Effector memory CD8-positive, alpha-beta T cell (primary cell): ENCODE results near the gene TRIM56.
"Not testable (repeated sequence)": the region's sequence is repeated elsewhere in the genome, so short reads cannot be mapped to it uniquely, and the experiment has no call there.

Experiments
- ATAC-seq: fragments of 150-1000 bp; cut with Tn5 transposase; replicated peaks from 2 replicates; pipeline ENCODE4 v1.10.0; 2021; ENCODE audit warnings: mild to moderate bottlenecking, moderate library complexity
- DNase-seq, 3 experiments: peaks; one replicate each; pipeline ENCODE4 v3.0.0; 2021
- H3K27ac Mint-ChIP-seq, 2 donors: one replicate each; pipeline ENCODE4 v1.8.0; 2022; ENCODE audit warnings: mild to moderate bottlenecking in 2 of 2, mixed read lengths in 2 of 2, moderate library complexity in 2 of 2
- H3K27me3 Mint-ChIP-seq, 2 donors: one replicate each; pipeline ENCODE4 v1.8.0; 2022; ENCODE audit warnings: mixed read lengths in 2 of 2
- H3K36me3 Mint-ChIP-seq: one replicate; pipeline ENCODE4 v1.8.0; 2022; ENCODE audit warnings: mild to moderate bottlenecking, moderate library complexity, mixed read lengths; ENCODE audit not compliant: insufficient read depth
- H3K4me1 Mint-ChIP-seq, 2 donors: one replicate each; pipeline ENCODE4 v1.8.0; 2022; ENCODE audit warnings: low read depth in 2 of 2, mixed read lengths in 2 of 2
- H3K4me3 Mint-ChIP-seq, 2 donors: one replicate each; pipeline ENCODE4 v1.8.0; 2022; ENCODE audit warnings: mild to moderate bottlenecking in 2 of 2, mixed read lengths in 2 of 2, moderate library complexity in 2 of 2
- H3K9me3 Mint-ChIP-seq, 2 donors: one replicate each; pipeline ENCODE4 v1.8.0; 2022; ENCODE audit warnings: mixed read lengths in 2 of 2

Gene TRIM56

DNA sequence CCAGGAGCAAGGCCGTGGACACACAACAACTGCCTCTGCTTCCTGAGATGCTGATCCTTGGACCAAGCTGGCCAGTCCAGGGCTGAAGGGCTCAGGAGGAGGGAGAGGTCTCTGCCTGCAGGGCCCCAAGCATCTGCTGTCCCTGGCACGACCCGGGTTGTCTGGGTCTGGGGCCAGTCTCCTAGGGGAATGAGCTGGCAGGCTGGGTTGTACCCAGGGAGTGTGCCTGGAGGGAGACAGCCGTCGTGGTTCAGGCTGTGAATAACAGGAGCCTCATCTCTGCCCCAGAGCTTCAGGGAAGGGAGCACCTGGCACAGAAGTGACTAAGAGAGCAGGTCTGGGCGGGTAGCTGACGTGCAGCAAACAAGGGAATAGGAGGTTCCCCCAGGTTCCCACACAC, 23.7 kb downstream of the TRIM56 start:
- Mint-ChIP-seq H3K4me1 (no peaks in the 10 kb centered on the region), H3K27me3 (peaks cover 6 to 47% of the 10 kb centered on the region in 2 donors), H3K36me3 (peaks cover 6% of the 10 kb centered on the region), H3K9me3 (no peaks in the 10 kb centered on the region), H3K27ac (no peak overlapping the region), H3K4me3 (no peak overlapping the region)
- ATAC-seq (no peak), DNase-seq (no peak)

DNA sequence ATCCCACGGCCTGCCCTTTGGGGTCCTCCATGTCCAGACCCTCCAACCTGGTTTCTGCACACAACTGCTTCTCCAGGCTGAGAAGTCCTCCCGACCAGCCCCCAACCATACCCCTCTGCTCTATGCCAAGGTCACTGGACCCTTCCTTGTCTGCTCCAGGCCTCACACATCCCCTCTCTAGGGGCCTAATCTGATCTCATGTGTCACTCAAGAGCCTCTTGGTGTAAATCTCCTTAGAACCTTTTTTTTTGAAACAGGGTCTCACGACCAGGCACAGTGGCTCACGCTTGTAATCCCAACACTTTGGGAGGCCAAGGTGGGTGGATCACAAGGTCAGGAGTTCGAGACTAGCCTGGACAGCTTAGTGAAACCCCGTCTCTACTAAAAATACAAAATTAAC, 24.1 kb downstream of the TRIM56 start:
- H3K27me3 Mint-ChIP-seq, result peaks cover 6 to 47% of the 10 kb centered on the region in 2 donors
- no peak overlapping the region for H3K4me3 Mint-ChIP-seq
- peaks cover 5% of the 10 kb centered on the region for H3K36me3 Mint-ChIP-seq
- no peaks in the 10 kb centered on the region for H3K9me3 Mint-ChIP-seq
- no peaks in the 10 kb centered on the region for H3K4me1 Mint-ChIP-seq
- DNase-seq (no peak), ATAC-seq (no peak)
- H3K27ac Mint-ChIP-seq, result no peak overlapping the region

DNA sequence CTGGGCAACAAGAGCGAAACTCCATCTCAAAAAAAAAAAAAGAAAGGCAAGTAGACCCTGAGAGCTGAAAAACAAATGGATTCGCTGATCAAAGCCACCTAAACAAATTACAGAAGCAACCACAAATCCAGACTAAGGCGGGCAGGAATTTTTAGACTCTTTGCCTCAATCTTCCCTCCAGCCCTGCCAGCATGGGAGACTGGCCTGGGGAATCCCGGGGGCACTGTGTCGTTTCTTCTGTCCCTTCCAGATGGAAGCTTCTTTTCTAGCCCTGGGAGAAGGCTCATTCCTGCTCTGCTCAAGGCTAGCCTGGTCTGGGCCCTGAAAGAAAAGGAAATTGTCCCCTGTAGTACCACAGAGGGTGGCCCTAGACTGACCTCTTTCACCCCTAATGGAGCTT, 26.0 kb downstream of the TRIM56 start:
- ATAC-seq (no peak), DNase-seq (no peak)
- H3K36me3 Mint-ChIP-seq, result no peaks in the 10 kb centered on the region
- no peaks in the 10 kb centered on the region for H3K9me3 Mint-ChIP-seq
- no peak overlapping the region for H3K27ac Mint-ChIP-seq
- peaks cover 9 to 40% of the 10 kb centered on the region in 2 donors for H3K27me3 Mint-ChIP-seq
- no peak overlapping the region for H3K4me3 Mint-ChIP-seq
- no peaks in the 10 kb centered on the region for H3K4me1 Mint-ChIP-seq

DNA sequence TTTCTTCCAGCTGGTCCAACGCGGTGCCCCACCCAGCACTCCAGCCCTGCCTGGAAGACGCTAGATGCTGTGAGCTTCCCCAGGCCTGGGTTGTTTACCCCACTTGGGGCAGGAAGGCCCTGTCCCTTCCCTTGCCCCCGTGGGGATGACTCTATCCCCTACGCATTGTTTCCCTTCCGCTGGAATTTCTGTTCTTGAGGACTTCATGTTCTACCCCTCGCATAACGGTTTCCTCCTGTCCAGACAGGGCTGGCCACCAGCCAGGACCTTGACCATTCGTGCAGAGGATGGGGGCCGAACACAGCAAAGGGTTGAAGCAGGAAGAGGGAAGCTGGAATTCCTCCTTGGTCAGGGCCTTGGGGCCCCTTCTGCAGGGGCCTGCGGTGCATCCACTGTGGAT, 27.0 kb downstream of the TRIM56 start:
- H3K27me3 Mint-ChIP-seq, result peaks cover 12 to 42% of the 10 kb centered on the region in 2 donors

DNA sequence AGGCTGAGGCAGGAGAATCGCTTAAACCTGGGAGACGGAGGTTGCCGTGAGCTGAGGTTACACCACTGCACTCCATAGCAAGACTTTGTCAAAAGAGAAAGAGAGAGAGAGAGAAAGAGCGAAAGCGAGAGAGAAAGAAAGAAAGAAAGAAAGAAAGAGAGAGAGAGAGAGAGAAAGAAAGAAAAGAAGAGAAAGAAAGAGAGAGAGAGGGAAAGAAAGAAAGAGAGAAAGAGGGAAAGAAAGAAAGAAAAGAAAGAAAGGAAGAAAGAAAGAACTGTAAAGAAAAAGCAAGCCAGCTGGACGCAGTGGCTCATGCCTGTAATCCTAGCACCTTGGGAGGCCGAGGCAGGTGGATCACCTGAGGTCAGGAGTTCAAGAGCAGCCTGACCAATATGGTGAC, 27.9 kb downstream of the TRIM56 start:
- H3K36me3 Mint-ChIP-seq, H3K9me3 Mint-ChIP-seq, ATAC-seq, H3K4me3 Mint-ChIP-seq, DNase-seq, H3K4me1 Mint-ChIP-seq: not testable (repeated sequence)
- Mint-ChIP-seq H3K27ac (peak overlapping the region in 1 of 2 donors; percentile 26), H3K27me3 (peaks cover 15 to 42% of the 10 kb centered on the region in 2 donors)

More for the DNA sequence above, 27.0 kb downstream of the TRIM56 start:
- Mint-ChIP-seq H3K4me1 (no peaks in the 10 kb centered on the region), H3K36me3 (no peaks in the 10 kb centered on the region), H3K27ac (no peak overlapping the region), H3K4me3 (no peak overlapping the region), H3K9me3 (no peaks in the 10 kb centered on the region)
- DNase-seq (no peak), ATAC-seq (no peak)

DNA sequence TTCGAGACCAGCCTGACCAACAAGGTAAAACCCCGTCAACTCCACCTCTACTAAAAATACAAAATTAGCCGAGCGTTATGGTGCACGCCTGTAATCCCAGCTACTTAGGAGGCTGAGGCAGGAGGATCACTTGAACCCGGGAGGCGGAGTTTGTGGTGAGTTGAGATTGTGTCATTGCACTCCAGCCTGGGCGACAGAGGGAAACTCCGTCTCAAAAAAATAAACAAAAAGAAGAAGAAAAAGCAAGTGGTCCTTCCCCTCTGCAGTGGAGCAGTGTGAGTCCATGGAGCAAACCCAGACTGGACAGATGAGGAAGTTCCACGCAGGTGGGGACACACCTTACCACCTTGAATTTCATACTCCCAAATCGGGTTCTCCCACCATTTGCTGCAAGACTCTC, 28.6 kb downstream of the TRIM56 start:
- H3K27me3 Mint-ChIP-seq, result peaks cover 21 to 42% of the 10 kb centered on the region in 2 donors

DNA sequence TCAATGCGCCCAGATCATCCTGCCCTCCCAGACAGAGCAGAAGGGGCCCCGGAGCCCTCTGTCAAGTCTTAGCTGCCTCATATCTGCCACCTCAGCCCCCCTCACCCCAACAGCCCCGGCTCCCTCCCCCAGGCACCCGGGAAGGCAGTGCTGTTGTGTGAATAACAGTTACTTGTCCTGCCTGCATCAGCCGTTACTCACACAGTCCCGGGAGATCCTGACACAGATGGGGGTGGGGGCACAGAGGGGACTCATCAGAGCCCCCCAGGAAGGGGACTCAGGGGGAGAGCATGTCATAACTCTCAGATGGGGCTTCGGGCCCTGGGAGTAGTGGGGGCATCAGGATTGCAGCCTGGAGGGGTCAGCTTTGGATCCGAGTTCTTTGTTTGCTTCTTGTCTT, 29.2 kb downstream of the TRIM56 start:
- H3K27me3 Mint-ChIP-seq, result peaks cover 23 to 42% of the 10 kb centered on the region in 2 donors
- H3K27ac Mint-ChIP-seq, result no peak overlapping the region
- no peak overlapping the region for H3K4me3 Mint-ChIP-seq
- H3K4me1 Mint-ChIP-seq, result no peaks in the 10 kb centered on the region
- ATAC-seq (no peak), DNase-seq (no peak)
- H3K36me3 Mint-ChIP-seq, result no peaks in the 10 kb centered on the region
- no peaks in the 10 kb centered on the region for H3K9me3 Mint-ChIP-seq

More for the DNA sequence above, 28.6 kb downstream of the TRIM56 start:
- Mint-ChIP-seq H3K9me3 (no peaks in the 10 kb centered on the region), H3K27ac (no peak overlapping the region), H3K4me1 (no peaks in the 10 kb centered on the region), H3K36me3 (no peaks in the 10 kb centered on the region), H3K4me3 (no peak overlapping the region)
- DNase-seq (no peak), ATAC-seq (no peak)

DNA sequence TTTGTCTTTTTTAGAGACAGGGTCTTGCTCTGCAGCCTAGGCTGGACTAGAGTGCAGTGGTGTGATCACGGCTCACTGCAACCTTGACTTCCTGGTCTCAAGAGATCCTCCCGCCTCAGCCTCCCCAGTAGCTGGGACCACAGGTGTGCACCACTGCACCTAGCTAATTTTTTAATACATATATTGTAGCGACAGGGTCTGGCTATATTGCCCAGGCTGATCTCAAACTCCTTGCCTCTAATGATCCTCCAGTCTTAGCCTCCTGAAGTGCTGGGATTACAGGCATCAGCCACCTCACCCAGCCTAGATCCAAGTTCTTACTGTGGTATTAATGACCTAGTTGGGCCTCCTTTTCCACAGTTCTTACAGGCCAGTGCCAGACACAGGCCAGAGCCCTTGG, 29.9 kb downstream of the TRIM56 start:
- no peak overlapping the region for H3K27ac Mint-ChIP-seq
- no peaks in the 10 kb centered on the region for H3K36me3 Mint-ChIP-seq
- H3K9me3 Mint-ChIP-seq, result no peaks in the 10 kb centered on the region
- peaks cover 25 to 45% of the 10 kb centered on the region in 2 donors for H3K27me3 Mint-ChIP-seq
- DNase-seq (no peak), ATAC-seq (no peak)
- no peak overlapping the region for H3K4me3 Mint-ChIP-seq
- H3K4me1 Mint-ChIP-seq, result no peaks in the 10 kb centered on the region

DNA sequence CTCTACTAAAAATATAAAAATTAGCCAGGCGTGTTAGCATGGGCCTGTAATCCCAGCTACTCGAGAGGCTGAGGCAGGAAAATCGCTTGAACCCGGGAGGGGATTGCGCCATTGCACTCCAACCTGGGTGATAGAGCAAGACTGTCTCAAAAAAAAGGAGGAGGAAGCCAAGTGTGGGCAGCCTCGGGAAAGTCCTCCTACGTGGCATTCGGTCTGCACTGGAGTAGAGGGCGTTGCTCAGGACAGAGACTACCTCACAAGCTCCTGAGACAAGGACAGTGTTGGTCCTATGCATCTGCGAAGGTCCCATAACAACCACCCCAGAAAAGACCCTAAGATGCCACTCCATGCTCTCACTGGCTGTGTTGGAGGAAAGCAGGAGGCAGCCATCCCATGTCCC, 31.6 kb downstream of the TRIM56 start:
- Mint-ChIP-seq H3K4me1 (peaks cover 1 to 2% of the 10 kb centered on the region in 2 donors), H3K27ac (no peak overlapping the region), H3K36me3 (no peaks in the 10 kb centered on the region), H3K27me3 (peaks cover 36 to 61% of the 10 kb centered on the region in 2 donors), H3K9me3 (no peaks in the 10 kb centered on the region), H3K4me3 (no peak overlapping the region)
- ATAC-seq (no peak), DNase-seq (no peak)

DNA sequence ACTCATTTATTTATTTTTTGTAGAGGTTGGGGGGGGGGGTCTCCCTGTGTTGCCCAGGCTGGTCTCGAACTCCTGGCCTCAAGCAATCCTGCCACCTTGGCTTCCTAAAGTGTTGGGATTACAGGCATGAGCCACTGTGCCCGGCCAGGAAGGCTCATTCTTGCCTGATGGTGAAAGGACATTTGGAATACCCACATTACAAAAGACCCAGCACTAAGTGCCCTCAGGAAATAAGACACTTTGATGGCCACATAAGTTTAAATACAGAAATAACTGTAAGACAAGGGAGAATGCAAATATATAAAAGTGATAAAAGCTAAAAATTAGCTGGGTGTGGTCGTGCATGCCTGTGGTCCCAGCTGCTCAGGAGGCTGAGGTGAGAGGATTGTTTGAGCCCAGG, 33.6 kb downstream of the TRIM56 start:
- peaks cover 4 to 5% of the 10 kb centered on the region in 2 donors for H3K4me1 Mint-ChIP-seq
- DNase-seq (no peak), ATAC-seq (no peak)
- H3K36me3 Mint-ChIP-seq, result no peaks in the 10 kb centered on the region
- H3K4me3 Mint-ChIP-seq, result no peak overlapping the region
- no peaks in the 10 kb centered on the region for H3K9me3 Mint-ChIP-seq
- H3K27ac Mint-ChIP-seq, result no peak overlapping the region
- H3K27me3 Mint-ChIP-seq, result peaks cover 54 to 79% of the 10 kb centered on the region in 2 donors

DNA sequence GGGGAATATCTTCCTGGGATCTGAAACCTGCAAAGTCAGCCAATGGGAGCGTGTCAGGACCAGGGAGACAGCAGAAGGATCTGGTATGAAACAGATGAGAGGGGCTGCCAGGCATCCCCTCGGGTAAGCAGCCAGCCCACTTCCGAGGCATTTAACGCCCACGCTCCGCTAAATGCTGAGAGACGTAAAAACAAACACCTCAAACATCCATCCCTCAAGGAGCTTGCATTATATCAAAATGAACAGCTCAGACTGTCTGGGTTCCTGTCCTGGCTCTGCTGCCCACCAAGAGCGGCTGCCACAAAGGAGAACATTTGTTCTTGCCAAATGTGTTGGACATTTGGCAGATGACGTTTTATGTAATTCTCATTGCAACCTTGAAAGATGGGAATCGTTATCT, 34.6 kb downstream of the TRIM56 start:
- Mint-ChIP-seq H3K9me3 (no peaks in the 10 kb centered on the region), H3K4me1 (peaks cover 8 to 10% of the 10 kb centered on the region in 2 donors), H3K4me3 (no peak overlapping the region), H3K36me3 (no peaks in the 10 kb centered on the region), H3K27me3 (peaks cover 61 to 81% of the 10 kb centered on the region in 2 donors), H3K27ac (no peak overlapping the region)
- no peak for DNase-seq
- ATAC-seq, result no peak

DNA sequence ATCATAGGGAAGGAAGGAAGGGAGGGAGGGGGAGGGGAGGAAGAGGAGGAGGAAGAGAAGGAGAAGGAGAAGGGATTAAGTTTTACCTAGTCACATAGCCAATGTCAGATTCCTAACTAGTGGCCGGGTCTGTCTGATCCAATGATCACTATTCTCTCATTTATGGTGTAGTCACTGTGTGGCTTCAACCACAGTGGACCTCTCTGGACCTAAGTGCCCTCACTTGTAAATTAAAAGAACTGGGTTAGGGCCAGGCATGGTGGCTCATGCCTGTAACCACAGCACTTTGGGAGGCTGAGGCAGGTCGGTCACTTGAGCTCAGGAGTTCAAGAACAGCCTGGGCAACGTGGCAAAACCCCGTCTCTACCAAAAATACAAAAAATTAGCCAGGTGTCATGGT, 35.0 kb downstream of the TRIM56 start:
- Mint-ChIP-seq H3K4me3 (no peak overlapping the region), H3K36me3 (no peaks in the 10 kb centered on the region), H3K4me1 (peaks cover 10 to 11% of the 10 kb centered on the region in 2 donors), H3K27ac (no peak overlapping the region), H3K27me3 (peaks cover 66 to 85% of the 10 kb centered on the region in 2 donors), H3K9me3 (no peaks in the 10 kb centered on the region)
- DNase-seq (no peak), ATAC-seq (no peak)

DNA sequence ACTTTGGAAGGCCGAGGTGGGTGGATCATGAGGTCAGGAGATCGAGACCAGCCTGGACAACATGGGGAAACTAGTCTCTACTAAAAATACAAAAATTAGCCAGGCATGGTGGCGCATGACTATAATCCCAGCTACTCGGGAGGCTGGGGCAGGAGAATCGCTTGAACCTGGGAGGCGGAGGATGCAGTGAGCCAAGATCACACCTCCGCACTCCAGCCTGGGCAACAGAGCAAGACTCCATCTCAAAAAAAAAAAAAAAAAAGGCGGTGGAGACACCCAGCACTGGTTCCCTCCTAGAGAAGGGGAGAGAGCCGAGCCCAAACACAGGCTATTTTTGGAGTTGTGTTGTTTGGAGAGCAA, 36.3 kb downstream of the TRIM56 start:
- Mint-ChIP-seq H3K4me3 (peak overlapping the region in 1 of 2 donors; percentile 29), H3K27me3 (peaks cover 70 to 98% of the 10 kb centered on the region in 2 donors), H3K4me1 (peaks cover 19 to 20% of the 10 kb centered on the region in 2 donors)
- H3K9me3 Mint-ChIP-seq, DNase-seq, ATAC-seq, H3K27ac Mint-ChIP-seq, H3K36me3 Mint-ChIP-seq: not testable (repeated sequence)

DNA sequence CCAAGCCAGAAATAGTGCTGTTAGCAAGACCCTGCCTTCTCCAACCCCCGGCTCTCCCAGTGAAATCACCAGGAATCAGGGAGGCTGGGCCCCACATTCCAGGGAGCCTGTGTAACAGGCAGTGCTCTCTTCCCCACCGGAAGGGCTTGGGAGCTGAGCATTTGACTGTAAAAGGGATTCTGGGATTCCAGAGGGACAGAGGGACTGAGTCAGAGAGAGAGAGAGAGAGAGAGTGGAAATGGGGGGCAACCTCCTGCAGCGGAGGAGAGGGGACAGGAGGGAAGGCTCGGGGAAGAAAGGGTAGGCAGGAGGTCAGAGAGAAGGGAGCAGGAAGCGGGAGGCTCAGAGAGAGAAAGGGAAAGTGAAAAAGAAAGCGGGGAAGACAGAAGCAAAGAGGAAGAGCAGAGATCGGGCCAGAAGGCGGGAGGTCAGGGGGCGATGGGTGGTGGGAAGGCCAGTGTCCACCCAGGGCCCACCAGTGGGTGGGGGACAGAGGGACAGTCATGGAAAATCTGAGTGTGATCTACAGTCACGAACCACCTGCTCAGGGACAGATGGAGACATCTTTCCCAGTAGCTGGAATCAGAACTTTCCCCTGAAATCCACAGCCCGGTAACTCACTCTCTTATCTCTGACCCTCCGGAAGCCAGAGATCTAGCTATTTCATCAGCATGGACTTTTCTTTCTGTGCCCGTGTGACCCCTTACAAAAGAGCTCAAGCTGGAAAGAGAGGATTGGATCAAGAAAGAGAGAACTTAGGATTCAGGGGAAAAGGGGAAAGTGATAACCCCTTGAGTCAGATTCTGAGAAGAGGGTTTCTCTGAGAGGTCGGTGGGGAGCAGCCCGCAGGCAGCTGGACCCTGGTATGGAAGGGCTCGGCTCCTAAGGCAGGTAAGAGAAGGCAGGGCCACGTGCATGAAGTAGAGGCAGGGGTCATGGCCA, 37.0 kb downstream of the TRIM56 start:
- Mint-ChIP-seq H3K4me1 (peaks cover 25 to 26% of the 10 kb centered on the region in 2 donors), H3K4me3 (peak overlapping the region in 1 of 2 donors; percentile 29), H3K9me3 (no peaks in the 10 kb centered on the region), H3K27ac (no peak overlapping the region), H3K36me3 (no peaks in the 10 kb centered on the region), H3K27me3 (peaks cover 70 to 100% of the 10 kb centered on the region in 2 donors)
- DNase-seq (no peak), ATAC-seq (no peak)
